PC-3 (cell line): ENCODE data around the gene MELTF. TPM values are rescaled to one million over a fixed set of nuclear protein-coding genes. Genes with fewer than 3 reads are reported as not detected.

Experiments
- ATAC-seq: fragments of 200-7000 bp; cut with Tn5 transposase; 2 replicates; pipeline ENCODE4 v1.9.1; 2020; ENCODE audit warnings: mild to moderate bottlenecking, moderate library complexity
- BruUV-seq: library from RNA; stranded (reverse); fragments of 400-500 nt; replicated peaks from 2 replicates; lab custom pipeline; 2021; lab: Mats Ljungman, UMichigan
- CTCF ChIA-PET: fragments of 300-600 bp; sonication (Branson Sonifier 250); formaldehyde crosslinking; loops from one replicate; lab custom pipeline; 2022; ENCODE audit warnings: antibody characterized with exemption; lab: Charles Lee
- POLR2A ChIA-PET: fragments of 300-600 bp; sonication (Branson Sonifier 250); formaldehyde crosslinking; loops from one replicate; lab custom pipeline; 2022; ENCODE audit warnings: antibody characterized with exemption; ENCODE audit not compliant: unreplicated experiment; lab: Charles Lee
- DNase-seq: peaks from one replicate; pipeline ENCODE4 v3.0.0-alpha.2; 2015
- H2AFZ ChIP-seq: fragments of 300-600 bp; sonication (generic); 2 replicates; pipeline ENCODE4 v1.6.0; 2016; ENCODE audit warnings: antibody characterized with exemption, low read length
- H3F3A ChIP-seq: fragments of 300-600 bp; sonication (generic); one replicate; pipeline ENCODE4 v1.6.0; 2017; ENCODE audit warnings: antibody characterized with exemption, low read length, control low read depth, mild to moderate bottlenecking; ENCODE audit not compliant: unreplicated experiment
- H3K27ac ChIP-seq: fragments of 300-600 bp; sonication (generic); 2 replicates; pipeline ENCODE4 v1.5.1; 2016; ENCODE audit warnings: mild to moderate bottlenecking, low read length
- H3K27me3 ChIP-seq: fragments of 300-600 bp; sonication (generic); 2 replicates; pipeline ENCODE4 v1.6.1; 2016; ENCODE audit warnings: low read length, mixed read lengths
- H3K36me3 ChIP-seq: fragments of 300-600 bp; sonication (generic); 2 replicates; pipeline ENCODE4 v1.6.1; 2016; ENCODE audit warnings: low read depth, mixed run types, low read length, mixed read lengths
- H3K4me1 ChIP-seq: fragments of 300-600 bp; sonication (generic); 2 replicates; pipeline ENCODE4 v1.5.1; 2016; ENCODE audit warnings: low read length; ENCODE audit not compliant: insufficient read depth
- H3K4me2 ChIP-seq: fragments of 300-600 bp; sonication (generic); 2 replicates; pipeline ENCODE4 v1.6.0; 2016; ENCODE audit warnings: low read length
- H3K4me3 ChIP-seq: fragments of 300-600 bp; sonication (generic); 2 replicates; pipeline ENCODE4 v1.5.1; 2016; ENCODE audit warnings: mild to moderate bottlenecking, low read length, mixed read lengths
- H3K79me2 ChIP-seq: fragments of 300-600 bp; sonication (generic); 2 replicates; pipeline ENCODE4 v1.6.1; 2017; ENCODE audit warnings: low read length, mixed read lengths
- H3K9ac ChIP-seq: fragments of 300-600 bp; sonication (generic); 2 replicates; pipeline ENCODE4 v1.6.0; 2016; ENCODE audit warnings: mild to moderate bottlenecking, low read length
- H3K9me2 ChIP-seq: fragments of 300-600 bp; sonication (generic); replicated peaks from 2 replicates; pipeline ENCODE4 v1.6.1; 2016; ENCODE audit warnings: mixed run types, low read length, mixed read lengths
- H3K9me3 ChIP-seq: fragments of 300-600 bp; sonication (generic); 2 replicates; pipeline ENCODE4 v1.6.1; 2016; ENCODE audit warnings: low read length, mixed read lengths
- H4K20me1 ChIP-seq: fragments of 300-600 bp; sonication (generic); 2 replicates; pipeline ENCODE4 v1.6.1; 2016; ENCODE audit warnings: low read length, mixed read lengths
- EZH2 ChIP-seq: fragments of 300-600 bp; sonication (generic); IDR thresholded peaks from one replicate; pipeline ENCODE4 v1.6.1; 2017; ENCODE audit warnings: antibody characterized with exemption, mild to moderate bottlenecking, low read length; ENCODE audit not compliant: unreplicated experiment
- EZH2phosphoT487 ChIP-seq: fragments of 300-600 bp; sonication (generic); IDR thresholded peaks from 2 replicates; pipeline ENCODE4 v1.6.1; 2018; ENCODE audit warnings: mild to moderate bottlenecking, antibody characterized with exemption, low read length, borderline replicate concordance
- intact Hi-C: fragments of 100-400 bp; cut with micrococcal nuclease; formaldehyde crosslinking; loops from 2 replicates; pipeline ENCODE4 v1.9.0; 2023
- total RNA-seq: library from RNA; depleted of rRNA; stranded (reverse); fragments of >200 nt; gene quantifications from 2 replicates; pipeline ENCODE4 v1.2.3, GENCODE V29; 2014
- TF ChIP-seq, protein P1 (sequence below): fragments of 300-600 bp; sonication (generic); conservative IDR thresholded peaks from 2 replicates; pipeline ENCODE4 v1.5.1; 2017; ENCODE audit warnings: antibody characterized with exemption, low read depth, mild to moderate bottlenecking, low read length

The MELTF gene
- total RNA-seq, 1 experiment from 2014 or later: 40.6 TPM

DNA sequence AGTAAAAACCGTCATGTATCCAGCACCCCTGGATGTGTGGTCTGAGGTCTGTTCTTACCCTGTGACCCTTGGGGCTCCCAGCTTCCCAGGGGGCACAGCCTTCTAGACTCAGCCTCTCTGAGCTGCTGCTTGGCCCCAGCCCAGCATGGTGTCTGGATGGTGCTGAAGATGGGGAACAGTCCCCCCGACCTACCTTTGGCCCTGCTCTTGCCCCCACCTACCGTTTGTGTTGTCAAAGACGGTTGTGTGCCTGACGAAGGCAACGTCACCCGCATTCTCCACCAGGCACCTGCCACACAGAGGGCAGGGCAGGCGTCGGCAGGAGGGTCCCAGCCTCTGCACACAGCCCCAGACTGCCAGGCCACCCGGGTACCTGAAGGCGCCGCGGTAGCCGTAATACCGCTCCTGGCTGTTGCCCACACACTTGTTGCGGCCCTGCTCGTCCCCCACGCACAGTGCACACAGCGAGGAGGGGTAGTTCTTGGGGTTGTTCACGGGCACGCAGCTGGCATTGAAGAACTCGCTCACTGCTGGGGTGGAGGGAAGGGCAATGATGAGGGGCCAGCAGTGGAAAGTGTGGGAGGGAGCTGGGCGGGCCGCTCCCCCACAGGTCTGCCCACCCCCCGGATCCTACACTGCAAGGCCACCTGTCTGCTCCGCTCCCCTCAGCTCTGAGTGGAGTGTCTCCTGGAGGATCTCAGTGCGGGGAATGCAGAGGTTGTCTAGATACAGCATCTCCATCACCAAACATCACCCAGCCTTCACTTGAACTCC lies 21.0 kb downstream of the MELTF start:
- Histone ChIP-seq H3K79me2 (peaks cover 5% of the 10 kb centered on the region), H3K36me3 (no peaks in the 10 kb centered on the region), H3K4me2 (no peak overlapping the region), H4K20me1 (no peaks in the 10 kb centered on the region), H3K27ac (no peak overlapping the region), H2AFZ (no peak overlapping the region), H3K9me3 (no peaks in the 10 kb centered on the region), H3K9me2 (no peaks in the 10 kb centered on the region), H3K9ac (no peak overlapping the region), H3K27me3 (no peaks in the 10 kb centered on the region), H3F3A (no peaks in the 10 kb centered on the region), H3K4me3 (no peak overlapping the region), H3K4me1 (peaks cover 12% of the 10 kb centered on the region)
- intact Hi-C loops: no loop called here
- TF ChIP-seq EZH2phosphoT487 (no peak), EZH2 (no peak)
- TF ChIP-seq, protein P1, sequence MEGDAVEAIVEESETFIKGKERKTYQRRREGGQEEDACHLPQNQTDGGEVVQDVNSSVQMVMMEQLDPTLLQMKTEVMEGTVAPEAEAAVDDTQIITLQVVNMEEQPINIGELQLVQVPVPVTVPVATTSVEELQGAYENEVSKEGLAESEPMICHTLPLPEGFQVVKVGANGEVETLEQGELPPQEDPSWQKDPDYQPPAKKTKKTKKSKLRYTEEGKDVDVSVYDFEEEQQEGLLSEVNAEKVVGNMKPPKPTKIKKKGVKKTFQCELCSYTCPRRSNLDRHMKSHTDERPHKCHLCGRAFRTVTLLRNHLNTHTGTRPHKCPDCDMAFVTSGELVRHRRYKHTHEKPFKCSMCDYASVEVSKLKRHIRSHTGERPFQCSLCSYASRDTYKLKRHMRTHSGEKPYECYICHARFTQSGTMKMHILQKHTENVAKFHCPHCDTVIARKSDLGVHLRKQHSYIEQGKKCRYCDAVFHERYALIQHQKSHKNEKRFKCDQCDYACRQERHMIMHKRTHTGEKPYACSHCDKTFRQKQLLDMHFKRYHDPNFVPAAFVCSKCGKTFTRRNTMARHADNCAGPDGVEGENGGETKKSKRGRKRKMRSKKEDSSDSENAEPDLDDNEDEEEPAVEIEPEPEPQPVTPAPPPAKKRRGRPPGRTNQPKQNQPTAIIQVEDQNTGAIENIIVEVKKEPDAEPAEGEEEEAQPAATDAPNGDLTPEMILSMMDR: no peak
- ATAC-seq: no peak
- ChIA-PET POLR2A (no interaction called here), CTCF (no interaction called here)
- no peak for DNase-seq
- no TSS peak for BruUV-seq

DNA sequence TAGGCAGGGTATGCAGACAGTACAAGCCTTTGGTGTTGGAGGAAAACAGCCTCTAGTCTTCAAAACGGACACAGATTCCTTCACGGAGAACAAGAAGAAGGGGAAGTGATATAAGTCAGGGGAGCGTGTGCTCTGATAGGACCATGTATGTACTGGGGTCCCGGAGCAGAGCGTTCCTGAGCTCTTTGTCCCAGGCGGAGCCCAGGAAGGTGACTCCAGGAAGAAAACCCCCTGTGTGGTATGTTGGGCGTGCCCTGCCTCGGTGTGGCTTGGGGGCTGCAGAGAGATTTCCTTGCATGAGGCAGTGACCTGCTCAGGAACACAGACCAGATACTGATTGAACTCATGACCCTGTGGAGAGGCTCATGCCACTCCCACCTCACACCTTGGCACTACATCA lies 21.7 kb downstream of the MELTF start:
- peaks cover 5% of the 10 kb centered on the region for H3K79me2 ChIP-seq
- DNase-seq: no peak
- H3K4me1 ChIP-seq: peaks cover 12% of the 10 kb centered on the region
- no peaks in the 10 kb centered on the region for H3F3A ChIP-seq
- TF ChIP-seq EZH2phosphoT487 (no peak), EZH2 (no peak)
- TF ChIP-seq, protein P1: no peak
- no peak overlapping the region for H3K27ac ChIP-seq
- no peak overlapping the region for H2AFZ ChIP-seq
- no peak overlapping the region for H3K4me3 ChIP-seq
- no peaks in the 10 kb centered on the region for H3K27me3 ChIP-seq
- no peak for ATAC-seq
- no TSS peak for BruUV-seq
- ChIA-PET POLR2A (no interaction called here), CTCF (no interaction called here)
- H3K9ac ChIP-seq: no peak overlapping the region
- H4K20me1 ChIP-seq: no peaks in the 10 kb centered on the region
- no peak overlapping the region for H3K4me2 ChIP-seq
- H3K9me2 ChIP-seq: no peaks in the 10 kb centered on the region
- intact Hi-C loops: no loop called here
- no peaks in the 10 kb centered on the region for H3K9me3 ChIP-seq
- H3K36me3 ChIP-seq: no peaks in the 10 kb centered on the region

DNA sequence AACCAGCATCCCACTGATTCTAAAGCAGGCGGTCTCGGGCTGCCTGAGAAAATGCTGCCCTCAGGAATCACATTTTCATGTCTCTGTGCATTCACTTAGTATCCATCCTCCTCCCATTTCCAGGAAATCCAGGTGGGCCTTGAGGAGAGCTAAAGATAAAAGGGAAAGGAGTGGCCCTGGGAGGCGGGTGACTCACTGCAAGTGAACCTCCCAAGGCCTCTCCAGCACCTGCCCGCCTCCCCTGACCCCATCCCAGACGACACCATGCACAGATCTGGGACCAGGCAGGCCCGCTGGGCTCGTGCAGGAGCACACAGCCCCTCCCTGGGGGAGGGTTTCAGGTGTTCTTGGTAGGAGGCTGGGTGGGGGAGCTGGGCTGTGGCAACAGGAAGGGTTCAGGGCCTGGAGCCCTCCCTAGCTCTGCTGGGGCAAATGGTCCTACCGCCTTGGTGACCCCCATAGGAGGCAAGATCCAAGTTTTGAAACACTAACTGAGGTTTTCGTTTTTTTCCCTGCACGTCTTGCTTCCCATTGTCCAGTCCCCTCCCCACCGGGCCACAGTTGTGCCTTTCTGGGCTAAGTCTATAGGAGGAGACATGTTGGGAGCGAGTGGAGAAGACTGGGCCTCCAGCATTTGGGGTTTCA lies 22.2 kb downstream of the MELTF start:
- H4K20me1 ChIP-seq: no peaks in the 10 kb centered on the region
- BruUV-seq: no TSS peak
- H3K36me3 ChIP-seq: no peaks in the 10 kb centered on the region
- H3F3A ChIP-seq: no peaks in the 10 kb centered on the region
- H3K27me3 ChIP-seq: no peaks in the 10 kb centered on the region
- ChIA-PET CTCF (no interaction called here), POLR2A (no interaction called here)
- no peak overlapping the region for H3K27ac ChIP-seq
- no peak overlapping the region for H3K4me2 ChIP-seq
- TF ChIP-seq, protein P1: no peak
- TF ChIP-seq EZH2 (no peak), EZH2phosphoT487 (no peak)
- H3K4me1 ChIP-seq: peaks cover 12% of the 10 kb centered on the region
- ATAC-seq: no peak
- no peak overlapping the region for H3K4me3 ChIP-seq
- H3K9ac ChIP-seq: no peak overlapping the region
- no peak for DNase-seq
- H2AFZ ChIP-seq: no peak overlapping the region
- no peaks in the 10 kb centered on the region for H3K9me3 ChIP-seq
- intact Hi-C loops: no loop called here
- peaks cover 5% of the 10 kb centered on the region for H3K79me2 ChIP-seq
- no peaks in the 10 kb centered on the region for H3K9me2 ChIP-seq
